ENCODE data around the gene TMEM8B. TPM values are rescaled to one million over a fixed set of nuclear protein-coding genes. Genes with fewer than 3 reads are reported as not detected.

Gene TMEM8B, protein sequence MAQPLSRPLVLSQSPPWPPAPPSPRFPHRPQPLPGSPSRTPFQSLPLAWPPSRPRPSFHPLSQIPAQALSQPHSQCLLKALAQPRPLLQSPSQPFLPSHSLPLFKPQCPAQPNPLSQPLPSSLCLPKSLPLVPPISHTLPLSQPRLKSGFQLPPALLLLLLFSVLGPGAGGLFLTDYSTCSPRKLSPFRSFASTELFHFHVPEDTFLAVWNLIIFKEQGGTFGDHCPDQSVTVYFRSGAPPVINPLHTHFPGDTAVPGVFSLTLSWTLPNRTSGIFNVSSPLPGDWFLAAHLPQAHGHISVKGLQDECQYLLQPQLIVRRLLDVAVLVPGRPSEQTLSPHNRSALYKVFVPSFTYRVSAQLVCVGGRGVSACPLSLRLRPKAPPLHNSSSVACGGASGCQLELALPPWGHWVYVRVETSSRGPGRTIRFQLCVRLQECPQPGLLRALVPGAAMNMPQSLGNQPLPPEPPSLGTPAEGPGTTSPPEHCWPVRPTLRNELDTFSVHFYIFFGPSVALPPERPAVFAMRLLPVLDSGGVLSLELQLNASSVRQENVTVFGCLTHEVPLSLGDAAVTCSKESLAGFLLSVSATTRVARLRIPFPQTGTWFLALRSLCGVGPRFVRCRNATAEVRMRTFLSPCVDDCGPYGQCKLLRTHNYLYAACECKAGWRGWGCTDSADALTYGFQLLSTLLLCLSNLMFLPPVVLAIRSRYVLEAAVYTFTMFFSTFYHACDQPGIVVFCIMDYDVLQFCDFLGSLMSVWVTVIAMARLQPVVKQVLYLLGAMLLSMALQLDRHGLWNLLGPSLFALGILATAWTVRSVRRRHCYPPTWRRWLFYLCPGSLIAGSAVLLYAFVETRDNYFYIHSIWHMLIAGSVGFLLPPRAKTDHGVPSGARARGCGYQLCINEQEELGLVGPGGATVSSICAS
- total RNA-seq (2013) = 1.1 TPM
- polyA plus RNA-seq = 10 to 100 TPM in 1 of 3 donors, 1 to 10 TPM in 2; 2.6 to 11.6 (median 3.8) TPM
- polyA minus RNA-seq = 2.0 and 2.4 TPM in 2 replicates
- 0.59 to 7.3 (median 3.7) reads per million in 11 experiments for total RNA-seq

- peak within 1 kb of the TSS; percentile 75 for H3K9ac ChIP-seq (ENCODE audit: insufficient read depth, low read length, poor library complexity, severe bottlenecking)
- TF ChIP-seq, protein P1, sequence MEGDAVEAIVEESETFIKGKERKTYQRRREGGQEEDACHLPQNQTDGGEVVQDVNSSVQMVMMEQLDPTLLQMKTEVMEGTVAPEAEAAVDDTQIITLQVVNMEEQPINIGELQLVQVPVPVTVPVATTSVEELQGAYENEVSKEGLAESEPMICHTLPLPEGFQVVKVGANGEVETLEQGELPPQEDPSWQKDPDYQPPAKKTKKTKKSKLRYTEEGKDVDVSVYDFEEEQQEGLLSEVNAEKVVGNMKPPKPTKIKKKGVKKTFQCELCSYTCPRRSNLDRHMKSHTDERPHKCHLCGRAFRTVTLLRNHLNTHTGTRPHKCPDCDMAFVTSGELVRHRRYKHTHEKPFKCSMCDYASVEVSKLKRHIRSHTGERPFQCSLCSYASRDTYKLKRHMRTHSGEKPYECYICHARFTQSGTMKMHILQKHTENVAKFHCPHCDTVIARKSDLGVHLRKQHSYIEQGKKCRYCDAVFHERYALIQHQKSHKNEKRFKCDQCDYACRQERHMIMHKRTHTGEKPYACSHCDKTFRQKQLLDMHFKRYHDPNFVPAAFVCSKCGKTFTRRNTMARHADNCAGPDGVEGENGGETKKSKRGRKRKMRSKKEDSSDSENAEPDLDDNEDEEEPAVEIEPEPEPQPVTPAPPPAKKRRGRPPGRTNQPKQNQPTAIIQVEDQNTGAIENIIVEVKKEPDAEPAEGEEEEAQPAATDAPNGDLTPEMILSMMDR (IDR thresholded peaks at IDR 0.05) = no peak
Measured at GRCh38 chr9:35829084-35829763, at the start of gene TMEM8B. Gene TMEM8B, plus strand, starts transcription at chr9:35829228. Its CDS starts 220 bp downstream, at chr9:35829448.

More at GRCh38 chr9:35829084-35829763, at the start of gene TMEM8B:
- peak within 1 kb of the TSS; percentile 99 for H3K4me2 ChIP-seq (replicated peaks; ENCODE audit: extremely low read depth, low read length, poor library complexity, severe bottlenecking)
- H2AFZ ChIP-seq (ENCODE audit: insufficient read depth, low read depth, low read length, poor library complexity, severe bottlenecking) = peak within 1 kb of the TSS; percentile 98
- no peaks in the 10 kb centered on the region for H3K36me3 ChIP-seq (replicated peaks in 1 of 2; ENCODE audit: control insufficient read depth in 1 of 2, insufficient read depth in 2 of 2, low read length in 2 of 2)
- peak within 1 kb of the TSS; percentile 10 to 73 for H3K27ac ChIP-seq (ENCODE audit: low read depth in 1 of 2, low read length in 2 of 2)
- Mint-ChIP-seq H3K27me3 (ENCODE audit: low read depth in 3 of 3) (peaks cover 14 to 18% (median 17%) of the 10 kb centered on the region in 3 donors), H3K9me3 (no peaks in the 10 kb centered on the region), H3K27ac (peak within 1 kb of the TSS; percentile 81 to 99 (median 92)), H3K4me1 (peaks cover 65% of the 10 kb centered on the region), H3K4me3 (peak within 1 kb of the TSS; percentile 94 to 99), H3K36me3 (no peaks in the 10 kb centered on the region)
- no peaks in the 10 kb centered on the region for H3K27me3 ChIP-seq (ENCODE audit: control insufficient read depth in 2 of 2, insufficient read depth in 2 of 2, low read length in 2 of 2)
- no peaks in the 10 kb centered on the region for H4K20me1 ChIP-seq (ENCODE audit: insufficient read depth, low read length)
- H3K79me2 ChIP-seq (ENCODE audit: insufficient read depth, low read length) = peaks cover 4% of the 10 kb centered on the region
- intact Hi-C loops (cut with micrococcal nuclease) = loop anchor here (2.0 to 5.0 kb wide), 4 partner anchors 16 to 97 kb away; partner anchors contain the start of genes CREB3 (in 1 of the 2), OR13J1 (in 1 of the 2) and TLN1 (in 1 of the 2)
- DNase-seq = peak; percentile 80 to 92 (median 85)
- WGBS (ENCODE audit: insufficient coverage) = under 1% methylated on average over 51 of the region's 53 CpGs
- H3K4me3 ChIP-seq (replicated peaks in 1 of 3; ENCODE audit: low read depth in 2 of 3, low read length in 3 of 3) = peak within 1 kb of the TSS; percentile 67 to 94 (median 78)
- H3K9me3 ChIP-seq (replicated peaks in 1 of 2; ENCODE audit: control insufficient read depth in 1 of 2, insufficient read depth in 1 of 2, low read length in 2 of 2) = no peaks in the 10 kb centered on the region
- H3K4me1 ChIP-seq (ENCODE audit: control insufficient read depth in 1 of 2, insufficient read depth in 2 of 2, low read length in 2 of 2) = peaks cover 53 to 64% of the 10 kb centered on the region in 2 donors
